GM12801 (cell line): ENCODE measurements around the gene GAPDHS.
A peak's percentile ranks its signal among the peaks of the same experiment; 100 is the strongest.

Experiments used
- TF ChIP-seq, protein P1 (sequence below): IDR thresholded peaks from one replicate; pipeline ENCODE4 v1.5.1; 2011; ENCODE audit warnings: control low read depth; ENCODE audit not compliant: insufficient read length; ENCODE audit errors: extremely low read depth

Gene GAPDHS

DNA sequence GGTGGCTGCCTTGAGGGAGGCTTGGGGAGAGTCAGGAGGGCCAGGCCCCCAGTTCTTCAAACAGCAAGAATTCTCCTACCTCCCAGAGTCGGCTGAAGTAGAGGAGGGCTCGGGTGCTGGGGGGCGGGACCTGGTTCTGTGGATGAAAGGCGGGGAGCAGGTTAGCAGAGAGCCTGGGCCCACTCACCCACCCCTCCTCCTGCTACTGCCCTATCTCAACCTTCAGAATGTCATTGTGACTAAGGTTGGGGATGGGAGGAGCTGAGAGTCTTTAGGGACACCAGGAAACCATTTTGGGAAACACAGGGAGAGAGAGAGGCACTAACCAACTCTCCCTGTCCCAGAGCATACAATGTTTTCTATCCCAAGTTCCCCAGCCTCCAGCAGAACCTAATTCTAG lies 30.5 kb upstream of the GAPDHS start:
- TF ChIP-seq, protein P1, sequence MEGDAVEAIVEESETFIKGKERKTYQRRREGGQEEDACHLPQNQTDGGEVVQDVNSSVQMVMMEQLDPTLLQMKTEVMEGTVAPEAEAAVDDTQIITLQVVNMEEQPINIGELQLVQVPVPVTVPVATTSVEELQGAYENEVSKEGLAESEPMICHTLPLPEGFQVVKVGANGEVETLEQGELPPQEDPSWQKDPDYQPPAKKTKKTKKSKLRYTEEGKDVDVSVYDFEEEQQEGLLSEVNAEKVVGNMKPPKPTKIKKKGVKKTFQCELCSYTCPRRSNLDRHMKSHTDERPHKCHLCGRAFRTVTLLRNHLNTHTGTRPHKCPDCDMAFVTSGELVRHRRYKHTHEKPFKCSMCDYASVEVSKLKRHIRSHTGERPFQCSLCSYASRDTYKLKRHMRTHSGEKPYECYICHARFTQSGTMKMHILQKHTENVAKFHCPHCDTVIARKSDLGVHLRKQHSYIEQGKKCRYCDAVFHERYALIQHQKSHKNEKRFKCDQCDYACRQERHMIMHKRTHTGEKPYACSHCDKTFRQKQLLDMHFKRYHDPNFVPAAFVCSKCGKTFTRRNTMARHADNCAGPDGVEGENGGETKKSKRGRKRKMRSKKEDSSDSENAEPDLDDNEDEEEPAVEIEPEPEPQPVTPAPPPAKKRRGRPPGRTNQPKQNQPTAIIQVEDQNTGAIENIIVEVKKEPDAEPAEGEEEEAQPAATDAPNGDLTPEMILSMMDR, result no peak

GRCh38 chr19:35506011-35506410 lies 27.2 kb upstream of the GAPDHS start:
- TF ChIP-seq, protein P1, result no peak

- TF ChIP-seq, protein P1, result no peak
These were observed 25.7 kb upstream of the GAPDHS start for GRCh38 chr19:35507561-35507960.

DNA sequence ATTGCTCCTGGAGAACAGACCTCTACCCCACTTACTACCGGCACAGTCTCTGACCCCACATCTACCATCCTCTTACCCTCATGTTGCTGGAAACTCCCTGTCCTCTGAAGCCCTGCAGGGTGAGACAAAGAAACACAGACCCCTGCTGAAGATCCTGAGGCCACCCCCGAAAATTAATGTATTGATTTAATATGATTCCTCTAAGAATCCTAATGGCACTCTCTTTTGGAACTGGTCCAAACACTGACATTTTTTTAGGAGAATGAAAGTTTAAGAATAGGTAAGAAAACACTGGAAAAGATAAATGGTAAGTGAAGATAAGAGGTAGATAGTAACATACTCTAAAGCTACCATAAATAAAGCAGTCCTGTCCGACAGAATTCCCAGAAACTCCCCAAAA lies 25.1 kb upstream of the GAPDHS start:
- TF ChIP-seq, protein P1, result no peak

GRCh38 chr19:35509018-35509652 lies 24.1 kb upstream of the GAPDHS start:
- TF ChIP-seq, protein P1, result no peak

DNA sequence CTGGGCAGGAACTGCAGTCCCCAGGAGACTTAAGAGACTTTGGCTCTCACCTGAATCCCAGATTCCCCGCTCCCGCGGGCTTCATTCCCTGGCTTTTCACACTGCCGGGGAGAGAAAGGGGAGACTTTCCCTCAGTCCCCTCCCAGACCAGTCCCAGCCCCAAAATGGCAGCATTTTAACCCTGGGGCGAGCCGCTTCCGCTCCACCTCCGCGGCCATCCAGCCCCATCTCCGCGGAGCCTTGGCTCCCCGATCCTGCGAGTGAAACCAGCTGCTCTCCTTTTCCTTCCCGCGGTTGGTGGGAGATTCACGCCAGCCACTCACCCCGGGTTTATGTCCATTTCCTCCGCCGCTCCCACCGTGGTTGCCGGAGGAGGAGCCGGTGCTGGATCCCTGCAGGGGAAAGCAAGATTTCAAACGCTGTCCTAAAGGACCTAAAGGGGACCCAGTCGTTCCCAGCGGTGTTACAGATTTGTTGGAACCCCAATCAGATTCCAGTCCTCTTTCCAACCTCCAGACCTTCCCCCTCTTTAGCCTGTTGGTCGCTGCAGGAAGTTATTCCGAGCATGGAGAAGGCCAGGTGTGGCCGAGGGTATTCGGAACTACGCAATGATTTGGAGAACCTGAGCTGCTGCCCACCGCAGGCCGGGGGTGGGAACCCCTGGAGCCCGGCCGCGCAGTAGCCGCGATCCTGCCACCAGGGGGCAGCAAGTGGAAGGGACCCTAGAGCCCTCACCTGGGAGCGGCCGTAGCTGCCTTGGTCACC lies 23.2 kb upstream of the GAPDHS start:
- TF ChIP-seq, protein P1, result peak; percentile 45

DNA sequence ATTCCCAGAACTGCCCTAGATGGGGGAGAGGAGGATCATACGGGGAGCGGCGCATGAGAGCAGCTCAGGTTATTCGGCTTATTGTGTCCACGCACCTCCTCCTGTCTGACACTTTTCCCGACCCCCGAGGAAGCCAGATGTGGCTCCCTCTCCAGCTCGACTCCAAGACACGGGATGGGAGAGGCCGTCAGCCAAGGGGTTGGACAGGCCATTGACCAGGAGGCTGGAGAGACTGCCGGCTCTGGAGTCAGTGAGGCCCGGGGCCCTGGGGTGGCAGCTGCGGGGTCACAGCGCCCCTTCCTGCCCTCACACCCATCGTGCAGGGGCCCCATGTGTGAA lies 22.7 kb upstream of the GAPDHS start:
- TF ChIP-seq, protein P1, result no peak
